Right hindlimb (tissue), 1 donor: ENCODE data around the gene FSTL5.

Source experiments
- DNase-seq: peaks from one replicate; pipeline ENCODE4 v3.0.0-alpha.2; 2018

The FSTL5 gene

DNA sequence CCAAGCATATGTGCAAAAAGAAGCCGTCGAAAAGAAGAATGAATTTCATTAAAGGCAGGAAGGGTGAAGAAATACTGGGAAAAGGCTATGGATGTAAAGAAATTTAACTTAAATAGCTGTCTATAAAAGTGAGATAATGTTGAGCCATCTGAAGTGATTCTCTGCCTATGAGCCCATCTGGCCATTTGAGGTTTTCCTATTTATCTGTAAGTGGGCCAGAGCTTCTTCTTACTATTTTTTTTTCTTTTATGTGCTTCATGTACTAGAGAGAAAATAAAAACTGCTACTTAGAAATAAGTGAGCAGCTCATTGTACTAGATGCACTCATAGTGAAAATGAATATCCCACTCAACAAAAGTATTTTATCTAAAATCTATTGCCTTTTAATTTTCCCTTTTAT, 725.7 kb downstream of the FSTL5 start:
- DNase-seq = no peak

DNA sequence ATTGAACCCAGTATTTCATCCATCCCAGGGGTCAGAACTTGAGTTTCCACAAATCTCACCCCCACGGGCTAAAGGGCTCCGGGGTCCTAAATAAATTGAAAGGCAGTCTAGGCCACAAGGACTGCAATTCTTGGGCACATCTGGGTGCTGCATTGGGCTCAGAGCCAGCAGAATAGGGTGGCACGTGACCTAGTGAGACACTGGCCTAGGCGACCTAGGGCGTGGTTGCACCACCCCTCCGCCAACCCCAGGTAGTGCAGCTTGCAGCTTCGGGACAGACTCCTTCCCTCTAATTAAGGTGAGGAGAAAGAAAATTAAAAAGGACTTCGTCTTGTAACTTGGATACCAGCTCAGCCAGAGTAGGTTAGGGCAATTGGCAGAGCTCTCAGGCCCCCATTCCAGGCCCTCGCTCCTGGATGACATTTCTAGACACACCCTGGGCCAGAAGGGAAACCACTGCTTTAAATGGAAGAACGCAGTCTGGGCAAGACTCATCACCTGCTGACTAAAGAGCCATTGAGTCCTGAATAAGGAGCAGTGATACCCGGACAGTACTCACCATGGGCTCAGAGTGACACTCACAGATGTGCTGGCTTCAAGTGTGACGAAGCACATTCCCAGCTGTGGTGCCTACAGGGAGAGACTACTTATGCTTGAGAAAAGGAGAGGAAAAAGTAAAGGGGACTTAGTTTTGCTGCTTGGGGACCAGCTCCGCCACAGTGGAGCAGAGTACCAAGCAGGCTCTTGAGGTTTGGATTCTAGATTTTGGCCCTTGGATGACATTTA, 735.4 kb downstream of the FSTL5 start:
- peak; percentile 14 for DNase-seq

DNA sequence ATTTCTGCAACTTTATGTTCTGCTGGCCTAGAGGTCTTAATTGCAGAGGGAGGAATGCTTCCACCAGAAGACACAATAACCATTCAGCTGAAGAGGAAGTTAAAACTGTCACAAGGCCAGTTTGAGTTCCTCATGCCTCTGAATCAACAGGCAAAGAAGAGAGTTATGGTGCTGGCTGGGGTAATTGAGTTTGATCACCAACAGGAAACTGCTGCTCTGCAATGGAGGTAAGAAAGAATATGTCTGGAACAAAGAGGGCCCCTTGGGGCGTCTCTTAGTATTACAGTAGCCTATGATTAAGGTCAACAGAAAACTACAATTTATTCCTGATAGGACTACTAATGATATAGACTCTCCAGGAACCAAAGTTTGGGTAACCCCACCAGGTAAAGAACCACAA, 744.0 kb downstream of the FSTL5 start:
- DNase-seq = no peak

DNA sequence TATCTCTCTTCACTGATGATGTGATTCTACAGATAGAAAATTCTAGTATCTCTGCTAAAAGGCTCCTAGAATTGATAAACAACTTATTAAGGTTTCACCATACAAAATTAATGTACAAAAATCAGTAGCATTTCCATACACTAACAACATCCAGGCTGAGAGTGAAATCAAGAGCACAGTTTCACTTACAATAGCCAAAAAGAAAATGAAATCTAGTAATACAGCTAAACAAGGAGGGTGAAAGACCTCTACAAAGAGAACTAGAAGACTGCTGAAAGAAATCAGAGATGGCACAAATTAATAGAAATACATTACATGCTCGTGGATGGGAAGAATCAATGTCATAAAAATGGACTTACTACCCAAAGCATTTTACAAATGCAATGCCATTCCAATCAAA, 751.9 kb downstream of the FSTL5 start:
- DNase-seq = no peak

DNA sequence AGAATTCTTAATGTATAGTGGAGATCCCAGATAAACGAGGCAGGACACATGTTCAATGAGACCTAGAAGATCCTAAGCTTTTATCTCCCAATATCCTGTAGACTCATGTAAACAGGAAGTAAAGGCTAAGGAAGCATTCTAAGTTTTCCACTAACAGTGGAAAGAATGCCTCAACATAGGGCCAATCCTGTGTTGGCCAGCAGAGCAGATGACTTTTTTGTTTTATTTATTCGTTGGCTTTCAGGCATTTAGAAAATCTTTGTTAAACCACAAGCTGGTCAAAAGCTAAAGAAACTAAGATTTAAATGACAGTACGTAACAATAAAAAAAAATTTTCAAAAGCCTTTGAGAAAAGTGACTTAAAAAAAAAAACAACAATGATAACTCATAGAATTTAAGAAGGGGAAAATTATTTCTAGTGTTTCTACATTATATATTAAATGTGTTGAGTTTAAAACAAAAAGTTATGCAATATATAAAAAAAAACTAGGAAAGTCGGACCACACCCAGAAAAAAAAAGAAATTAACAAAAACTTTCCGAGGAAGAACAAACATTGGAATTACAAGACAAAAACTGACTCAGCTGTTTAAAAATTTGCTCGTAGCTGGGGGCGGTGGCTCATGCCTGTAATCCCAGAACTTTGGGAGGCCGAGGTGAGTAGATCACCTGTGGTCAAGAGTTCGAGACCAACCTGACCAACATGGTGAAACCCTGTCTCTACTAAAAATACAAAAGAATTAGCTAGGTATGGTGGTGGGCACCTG, 759.3 kb downstream of the FSTL5 start:
- DNase-seq = no peak

DNA sequence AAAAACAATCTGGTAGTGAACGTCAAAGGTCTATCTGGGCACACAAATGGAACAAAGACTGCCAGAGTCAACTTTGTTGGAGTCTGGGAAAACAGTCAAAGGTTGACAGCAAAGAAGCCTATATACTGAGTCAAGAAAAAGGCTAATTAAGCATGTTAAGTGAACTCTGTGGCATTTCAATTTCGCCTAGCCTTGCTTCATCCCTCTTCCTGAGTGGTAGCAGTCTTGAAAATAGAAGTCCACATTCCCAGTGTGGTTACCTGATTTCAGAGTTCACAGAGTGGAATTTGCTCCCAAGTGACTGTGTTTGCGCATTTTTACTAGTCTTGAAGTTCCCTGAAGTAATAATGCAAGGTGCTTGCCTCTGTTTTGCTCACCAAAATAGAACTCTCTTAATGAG, 760.0 kb downstream of the FSTL5 start:
- DNase-seq = no peak

DNA sequence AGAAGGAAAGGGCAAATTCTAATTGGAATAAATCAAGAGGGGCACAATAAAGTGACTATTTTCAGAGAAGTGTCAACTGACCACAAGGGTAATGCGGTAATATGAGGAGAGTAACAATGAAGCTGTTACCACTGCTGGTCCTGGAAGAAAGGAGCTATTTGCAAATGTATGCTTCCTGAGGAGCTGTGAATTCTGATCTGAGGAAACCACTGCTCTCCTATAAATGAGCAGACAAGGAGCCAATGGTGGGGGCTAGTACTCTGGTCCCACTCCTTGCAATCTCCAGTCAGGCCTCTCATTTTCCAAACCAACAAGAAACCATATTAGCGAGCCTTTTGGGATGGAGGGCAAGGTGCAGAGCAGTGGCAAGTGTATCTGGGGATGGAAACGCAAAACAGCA, 770.2 kb downstream of the FSTL5 start:
- DNase-seq = no peak

DNA sequence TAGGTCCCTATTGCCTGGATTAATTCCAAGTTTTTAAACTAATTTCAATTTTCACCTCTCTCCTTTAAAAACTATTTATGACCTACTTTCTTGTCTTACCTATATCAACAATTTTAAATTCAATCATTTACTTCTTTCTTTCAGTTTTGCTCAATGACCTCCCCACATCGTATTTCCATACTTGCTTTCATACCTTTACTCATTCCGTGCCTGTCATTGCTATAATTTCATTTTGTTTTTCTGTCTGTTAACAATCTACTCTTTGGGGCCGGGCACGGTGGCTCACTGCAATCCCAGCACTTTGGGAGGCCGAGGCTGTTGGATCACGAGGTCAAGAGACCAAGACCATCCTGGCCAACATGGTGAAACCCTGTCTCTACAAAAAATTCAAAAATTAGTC, 781.1 kb downstream of the FSTL5 start:
- no peak for DNase-seq

DNA sequence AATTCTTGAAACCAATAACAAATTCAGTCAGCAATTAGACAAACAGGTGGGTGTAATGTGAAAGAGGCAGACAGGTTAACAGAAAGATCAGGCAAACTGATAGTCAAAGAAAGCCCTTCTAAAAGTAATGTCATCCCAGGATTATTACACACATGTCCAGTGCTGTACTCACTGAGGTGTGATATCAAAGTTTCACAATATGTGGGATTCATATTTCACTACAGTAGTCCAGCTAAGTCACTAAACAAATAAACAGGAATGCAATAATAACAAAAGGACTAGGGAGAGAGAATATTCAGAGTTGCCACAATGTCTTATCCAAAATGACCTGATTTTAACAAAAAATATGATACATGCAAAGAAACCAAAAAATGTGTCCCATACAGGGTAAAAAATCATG, 787.5 kb downstream of the FSTL5 start:
- no peak for DNase-seq

DNA sequence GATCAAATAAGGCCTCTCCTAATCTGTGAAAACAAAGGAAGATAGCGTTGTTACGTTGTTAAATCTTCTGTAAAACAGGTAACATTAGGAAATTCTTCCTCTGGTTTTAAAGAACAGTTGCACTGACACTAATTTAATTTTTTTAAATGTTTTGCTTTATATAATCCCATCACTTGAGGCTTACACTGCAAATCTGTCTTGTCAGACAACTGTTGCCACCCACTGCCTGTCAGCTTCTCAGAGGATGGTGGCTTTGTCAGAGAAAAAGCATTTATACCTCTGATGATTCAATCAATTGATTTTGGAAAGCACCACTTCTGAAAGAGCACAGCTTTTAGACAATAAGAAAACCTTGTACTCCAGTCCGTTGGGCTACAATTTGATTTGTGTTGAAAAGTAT, 799.1 kb downstream of the FSTL5 start:
- no peak for DNase-seq

DNA sequence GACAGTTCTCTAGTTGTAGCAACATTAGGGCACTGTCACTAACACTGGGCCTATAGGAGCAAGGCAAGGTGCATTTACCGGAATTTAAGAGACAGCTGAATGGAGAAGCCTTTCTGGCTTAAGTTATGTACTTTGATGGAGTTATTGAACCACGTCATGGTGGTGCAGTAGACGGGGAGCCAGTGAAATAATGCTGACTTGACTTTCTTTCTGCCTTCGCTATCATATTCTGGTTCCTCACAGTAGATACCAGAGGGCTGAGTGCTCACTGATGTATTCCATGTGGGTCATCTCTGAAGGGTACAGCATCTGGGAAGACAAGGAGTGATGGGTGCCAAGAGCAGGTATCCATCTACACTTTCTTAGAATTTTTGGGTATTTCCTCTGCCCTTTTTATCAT, 802.8 kb downstream of the FSTL5 start:
- no peak for DNase-seq

DNA sequence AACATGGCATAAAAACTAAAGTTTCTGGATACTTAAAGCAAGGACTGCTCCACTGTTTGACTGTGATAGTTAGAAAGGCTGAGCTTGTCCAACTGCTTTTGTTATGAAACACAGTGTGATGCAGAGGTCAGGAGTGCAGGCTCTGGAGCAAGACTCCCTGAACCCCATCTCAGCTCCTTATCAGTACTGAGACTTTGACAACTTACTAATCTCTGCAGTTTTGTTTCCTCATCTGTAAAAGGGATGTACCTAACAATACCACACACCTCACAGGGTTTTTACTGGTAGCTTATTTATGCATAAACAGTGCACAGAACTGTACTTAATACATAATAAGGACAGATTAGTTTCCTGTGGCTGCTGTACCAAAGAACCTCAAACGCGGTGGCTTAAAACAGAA, 804.3 kb downstream of the FSTL5 start:
- no peak for DNase-seq

DNA sequence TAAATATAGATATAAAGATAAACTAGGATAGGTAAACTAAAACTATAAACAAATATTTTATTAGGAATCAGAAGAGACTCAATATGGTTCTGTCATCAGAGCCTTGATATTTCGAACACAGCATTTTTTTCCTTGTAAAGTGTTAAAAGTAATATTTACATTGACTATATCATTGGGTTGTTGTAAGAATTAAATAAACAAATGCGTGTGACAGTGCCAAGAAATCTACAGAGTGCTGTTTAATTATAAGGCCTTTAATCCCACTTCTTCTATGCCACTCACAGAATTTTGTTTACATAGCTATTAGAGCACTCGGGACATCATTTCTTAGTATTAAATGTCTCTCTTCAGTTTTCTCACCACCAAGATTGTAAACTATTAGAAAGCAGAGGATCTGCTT, 807.4 kb downstream of the FSTL5 start:
- DNase-seq = no peak

DNA sequence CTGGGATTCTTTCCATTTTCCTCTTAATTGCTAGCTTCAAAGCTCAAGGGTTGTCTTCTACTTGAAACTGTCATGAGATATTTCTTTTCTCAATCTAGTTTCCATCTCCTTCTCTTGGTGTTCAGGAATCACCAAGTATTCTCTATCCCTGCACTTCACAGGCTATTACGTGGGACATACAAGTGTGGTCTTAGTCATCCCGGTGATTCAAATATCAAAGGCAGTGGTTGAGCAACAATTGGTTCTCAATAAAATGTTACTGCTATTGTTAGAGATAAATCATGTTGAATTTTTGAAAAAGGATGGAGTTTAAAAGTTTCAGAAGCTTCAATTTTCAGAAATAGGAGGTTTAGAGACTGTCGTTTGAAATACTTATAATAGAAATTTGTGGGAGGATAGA, 812.9 kb downstream of the FSTL5 start:
- DNase-seq = no peak

DNA sequence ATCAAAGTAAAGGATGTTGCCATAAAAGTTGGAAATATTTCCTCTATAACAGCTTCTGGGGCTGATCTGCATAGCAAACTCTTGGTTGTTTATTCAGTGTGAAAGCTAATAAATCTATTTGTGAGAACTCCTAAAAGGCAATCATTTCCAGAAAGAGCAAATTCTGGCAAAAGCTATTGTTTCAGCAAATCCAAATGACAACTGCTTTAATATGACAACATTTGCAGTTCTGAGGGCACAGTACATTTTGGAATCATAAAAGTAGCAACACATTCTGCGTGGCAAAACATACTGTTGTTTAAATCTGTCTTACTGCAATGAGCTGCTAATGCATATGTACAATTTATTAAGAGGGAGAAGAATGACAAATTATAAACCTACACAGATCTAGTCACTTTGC, 818.1 kb downstream of the FSTL5 start:
- DNase-seq = no peak

DNA sequence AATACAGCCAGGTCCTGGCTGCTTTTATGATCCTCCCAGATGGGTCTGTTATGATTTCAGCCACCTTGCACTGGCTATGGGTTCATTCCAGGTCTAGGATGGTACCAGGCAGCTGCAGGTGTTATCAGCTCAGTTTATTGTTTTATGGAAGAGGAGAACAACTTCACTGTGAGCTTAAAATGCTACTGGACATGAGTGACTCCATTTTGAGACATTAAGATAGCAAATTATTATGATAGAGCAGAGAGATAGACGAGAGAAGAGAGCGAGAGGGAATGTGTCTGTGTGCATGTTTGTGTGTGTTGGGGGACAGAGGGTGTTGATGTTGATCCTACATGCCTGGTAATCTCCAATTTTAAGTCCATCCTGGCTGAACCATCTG, 820.2 kb downstream of the FSTL5 start:
- no peak for DNase-seq

DNA sequence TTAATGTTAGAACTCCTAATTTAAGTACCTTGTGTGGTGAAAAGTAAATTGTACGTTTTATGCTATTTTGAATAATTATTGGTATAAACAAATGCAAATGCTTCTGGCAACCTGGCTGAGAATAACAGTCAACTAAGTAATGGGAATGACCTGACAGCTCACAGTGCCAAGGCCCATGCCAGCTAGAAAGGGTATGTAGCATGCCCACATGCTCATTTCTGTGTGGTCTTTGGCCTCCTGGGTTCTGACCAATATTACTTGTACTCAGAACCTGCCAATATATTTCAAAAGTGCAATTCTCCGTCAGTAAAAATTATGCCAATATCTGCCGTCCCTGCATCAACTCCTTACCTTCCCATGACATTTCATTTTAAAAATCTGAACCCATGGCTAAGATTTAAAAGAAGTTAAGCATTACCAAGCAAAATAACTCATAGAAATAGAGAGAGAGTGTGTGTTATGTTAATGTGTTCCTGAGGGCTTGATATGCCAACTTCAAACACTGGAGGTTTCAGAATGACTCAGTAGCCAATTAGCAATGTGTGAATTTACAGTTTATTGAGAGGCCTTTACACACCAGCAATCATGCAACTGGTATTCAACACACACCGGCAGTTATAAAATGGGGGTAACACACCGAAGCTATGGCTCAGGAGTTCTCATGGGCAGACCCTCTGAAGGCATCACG, 820.8 kb downstream of the FSTL5 start:
- no peak for DNase-seq

DNA sequence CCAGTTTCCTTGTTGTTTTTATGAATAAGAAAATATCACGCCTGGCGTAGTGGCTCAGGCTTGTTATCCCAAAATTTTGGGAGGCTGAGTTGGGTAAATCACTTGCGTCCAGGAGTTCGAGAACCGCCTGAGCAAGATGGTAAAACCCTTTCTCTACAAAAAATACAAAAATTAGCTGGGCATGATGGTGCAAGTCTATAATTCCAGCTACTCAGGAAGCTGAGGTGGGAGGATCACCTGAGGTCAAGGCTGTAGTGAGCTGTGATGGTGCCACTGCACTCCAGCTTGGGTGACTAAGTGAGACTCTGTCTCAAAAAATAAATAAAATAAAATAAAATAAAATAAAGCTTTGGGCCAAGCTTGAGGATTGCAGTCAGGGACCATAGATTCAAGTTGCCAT, 827.2 kb downstream of the FSTL5 start:
- DNase-seq = no peak

DNA sequence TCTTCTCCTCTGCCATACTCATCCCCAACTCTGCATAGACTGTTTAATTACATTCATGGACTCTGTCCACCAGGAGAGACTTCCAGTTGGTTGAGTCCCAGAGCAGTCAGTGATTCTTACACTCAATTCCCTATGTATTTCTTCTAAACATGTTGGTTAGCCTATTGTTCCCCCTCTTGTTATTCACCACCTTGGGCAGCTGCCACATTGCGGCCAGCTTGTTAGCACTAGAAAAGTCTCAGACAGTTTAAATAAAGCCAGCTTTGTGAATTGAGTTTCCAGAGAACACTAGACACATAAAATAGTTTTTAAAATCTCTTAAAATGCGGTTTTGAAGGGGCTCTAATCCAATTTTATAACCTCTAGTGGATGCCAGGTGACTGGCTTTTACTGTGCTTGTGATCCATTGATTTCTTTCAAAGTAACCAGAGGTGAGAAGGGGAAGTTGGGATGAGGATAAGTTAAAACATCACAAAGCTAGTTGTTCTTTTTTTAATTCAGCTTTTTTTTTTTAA, 827.7 kb downstream of the FSTL5 start:
- no peak for DNase-seq
